NCI-H2227 (cell line): ENCODE data around the gene PFDN2.
A peak's percentile ranks its signal among the peaks of the same experiment; 100 is the strongest.

Experiments
- DNase-seq: peaks from one replicate; lab custom pipeline; 2025; ENCODE audit not compliant: unreplicated experiment; lab: John Stamatoyannopoulos, UW

The PFDN2 gene

DNA sequence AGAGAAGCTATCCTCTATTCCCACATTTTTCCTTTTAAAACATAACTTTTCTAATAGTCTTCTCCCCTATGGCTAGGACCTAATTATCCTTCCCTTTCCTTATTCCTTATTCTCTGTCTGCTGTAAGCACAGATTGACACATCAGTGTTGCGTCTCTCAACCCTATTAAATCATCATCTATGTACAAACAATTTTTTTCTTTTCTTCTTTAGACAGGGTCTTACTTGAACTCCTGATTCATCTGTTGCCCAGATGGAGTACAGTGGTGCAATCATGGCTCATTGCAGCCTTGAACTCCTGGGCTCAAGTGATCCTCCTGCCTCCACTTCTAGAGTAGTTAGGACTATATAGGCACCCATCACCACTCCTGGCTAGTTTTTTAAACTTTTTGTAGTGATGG is 11.4 kb downstream of the PFDN2 start:
- DNase-seq = no peak

DNA sequence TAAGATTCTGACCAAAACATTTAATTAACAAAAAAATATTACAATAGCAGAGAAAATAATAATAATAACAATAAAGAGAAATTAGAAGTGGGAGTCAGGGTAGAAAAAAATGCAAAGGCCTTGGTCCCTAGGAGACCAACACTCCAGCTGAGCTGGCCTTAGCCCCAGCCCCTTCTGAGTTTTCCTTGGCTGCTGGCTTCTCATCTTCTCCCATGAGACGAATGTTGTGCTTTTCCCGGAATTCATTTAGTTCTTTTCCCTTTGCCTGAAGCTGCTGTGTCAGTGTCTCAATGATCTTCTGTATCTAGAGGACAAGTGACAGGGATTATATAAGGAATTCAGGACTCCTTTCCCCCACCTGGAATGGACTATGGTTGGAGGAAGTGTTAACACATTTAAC is 17.3 kb downstream of the PFDN2 start:
- DNase-seq = no peak

DNA sequence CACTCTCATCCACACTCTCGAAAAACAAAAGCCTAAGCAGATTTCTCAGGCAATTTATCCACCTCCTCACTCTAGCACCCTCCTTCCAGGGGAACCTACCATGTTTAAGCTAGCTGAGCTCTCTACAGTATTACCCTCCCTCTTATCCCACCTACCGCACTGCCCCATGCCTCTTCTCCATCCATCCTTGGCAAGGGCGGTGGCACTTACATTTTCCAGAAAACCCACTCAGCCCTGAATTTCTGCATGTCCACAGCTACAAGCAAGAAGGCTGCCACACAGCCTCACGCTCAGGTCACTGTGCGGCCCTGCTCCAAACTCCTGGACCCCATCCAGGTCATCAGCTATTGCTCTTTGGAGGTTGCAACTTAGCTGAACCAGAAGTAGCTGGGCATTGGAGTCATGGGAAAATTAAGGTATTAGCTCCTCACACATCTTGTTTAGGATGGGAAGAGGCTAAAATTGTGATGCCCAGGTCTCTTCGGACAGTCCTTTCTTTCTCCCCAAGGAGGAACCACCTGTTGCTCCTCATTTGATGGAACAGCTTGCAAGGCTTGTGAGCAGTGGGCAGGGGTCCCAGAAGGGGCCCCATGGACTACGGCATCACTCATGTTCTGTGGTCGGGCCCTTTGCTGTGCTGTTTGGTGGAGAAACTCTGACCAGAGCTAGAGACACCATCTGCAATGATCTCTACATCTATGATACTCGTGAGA is 18.6 kb downstream of the PFDN2 start:
- no peak for DNase-seq

DNA sequence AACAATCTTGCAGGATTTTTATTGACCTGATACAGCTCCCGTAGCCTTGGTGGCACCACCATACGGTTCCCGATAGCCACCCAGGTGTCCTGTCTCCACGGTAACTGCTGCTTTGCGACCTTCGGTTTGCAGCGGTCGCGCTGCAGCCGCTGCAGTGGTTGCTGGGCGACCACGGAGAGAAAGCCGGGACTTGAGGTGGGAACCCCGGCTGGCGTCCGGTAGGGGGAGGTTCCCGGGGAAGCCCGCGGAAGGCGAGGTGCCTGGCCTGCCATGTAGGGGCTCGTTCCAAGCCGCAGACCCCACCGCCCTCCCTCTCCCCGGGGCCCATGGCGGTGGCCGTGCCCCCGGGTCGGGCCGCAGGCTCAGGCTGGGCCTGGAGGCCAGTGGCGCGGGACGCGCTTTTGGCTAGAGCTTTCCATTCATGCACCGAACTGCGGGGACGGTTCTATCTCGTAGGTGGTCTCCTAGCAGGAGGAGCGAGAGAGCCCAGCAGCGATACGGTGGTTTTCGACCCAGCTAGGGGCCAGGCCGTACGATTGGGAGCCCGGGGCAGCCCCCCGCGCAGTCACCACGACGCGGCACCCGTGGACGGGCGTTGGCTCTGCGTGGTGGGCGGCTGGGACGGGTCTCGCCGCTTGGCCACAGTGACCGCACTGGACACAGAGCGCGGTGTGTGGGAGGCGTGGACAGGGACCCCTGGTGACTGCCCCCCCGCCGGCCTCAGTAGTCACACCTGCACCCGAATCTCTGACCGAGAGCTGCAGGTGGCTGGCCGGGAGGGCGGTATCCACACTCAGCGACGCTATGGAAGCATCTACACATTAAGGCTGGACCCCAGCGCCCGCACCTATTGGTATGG is 19.4 kb downstream of the PFDN2 start, which contains the start of gene KLHDC9:
Gene KLHDC9 (plus strand): TSS at position 152 of the 859 bp plus-strand sequence. CDS start 175 bp downstream, at position 327.
- DNase-seq = peak; percentile 94

DNA sequence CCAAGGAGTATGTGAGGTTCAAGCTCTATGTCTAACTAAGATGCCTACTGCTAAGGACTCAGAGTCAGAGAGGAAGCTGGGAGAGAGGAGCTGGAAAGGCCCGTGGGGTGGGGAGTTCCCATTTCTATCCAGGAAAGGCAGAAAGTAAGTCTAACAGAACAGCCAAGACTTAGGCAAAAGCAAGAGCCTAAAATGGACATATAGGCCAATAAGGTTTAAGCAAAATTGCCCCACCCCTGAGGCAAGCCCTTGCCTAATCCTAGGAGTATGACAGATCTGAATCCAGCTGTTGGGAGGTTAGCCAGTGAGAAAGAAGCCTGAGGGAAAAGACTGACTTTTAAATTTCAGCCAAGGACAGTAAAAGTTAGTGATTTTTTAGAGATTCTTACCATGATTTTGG is 21.3 kb downstream of the PFDN2 start:
- DNase-seq = no peak

DNA sequence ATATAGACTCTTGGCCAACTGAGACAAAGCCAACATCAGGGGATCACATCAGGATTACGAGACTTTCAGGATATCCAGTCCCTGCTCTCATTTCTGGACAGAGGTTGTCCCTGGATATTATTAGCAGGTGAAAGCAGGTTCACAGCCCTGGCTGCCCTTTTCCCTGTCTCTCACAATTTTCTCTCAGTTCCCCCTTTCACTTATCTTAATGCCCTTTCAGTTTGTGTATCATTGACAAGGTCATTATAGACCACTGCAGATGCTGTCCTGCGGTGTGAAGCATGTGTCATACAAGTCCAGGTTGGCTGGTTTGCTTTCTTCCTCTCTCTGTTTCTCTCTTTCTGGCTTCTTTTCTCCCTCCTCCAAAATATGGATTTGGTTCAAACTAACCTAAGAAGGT is 21.8 kb downstream of the PFDN2 start:
- no peak for DNase-seq

DNA sequence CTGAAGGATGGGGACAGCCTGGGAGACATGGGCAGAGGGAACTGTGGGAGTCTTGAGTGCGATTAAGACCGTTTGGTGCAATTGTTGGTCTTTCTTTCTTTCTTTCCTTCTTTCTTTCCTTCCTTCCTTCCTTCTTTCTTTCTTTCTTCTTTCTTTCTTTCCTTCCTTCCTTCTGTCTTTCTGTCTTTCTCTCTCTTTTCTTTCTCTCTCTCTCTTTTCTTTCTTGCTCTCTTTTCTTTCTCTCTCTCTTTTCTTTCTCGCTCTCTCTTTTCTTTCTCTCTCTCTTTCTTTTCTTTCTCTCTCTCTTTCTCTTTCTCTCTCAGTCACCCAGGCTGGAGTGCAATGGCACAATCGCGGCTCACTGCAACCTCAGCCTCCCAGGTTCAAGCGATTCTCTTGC is 22.6 kb downstream of the PFDN2 start:
- DNase-seq = no peak

DNA sequence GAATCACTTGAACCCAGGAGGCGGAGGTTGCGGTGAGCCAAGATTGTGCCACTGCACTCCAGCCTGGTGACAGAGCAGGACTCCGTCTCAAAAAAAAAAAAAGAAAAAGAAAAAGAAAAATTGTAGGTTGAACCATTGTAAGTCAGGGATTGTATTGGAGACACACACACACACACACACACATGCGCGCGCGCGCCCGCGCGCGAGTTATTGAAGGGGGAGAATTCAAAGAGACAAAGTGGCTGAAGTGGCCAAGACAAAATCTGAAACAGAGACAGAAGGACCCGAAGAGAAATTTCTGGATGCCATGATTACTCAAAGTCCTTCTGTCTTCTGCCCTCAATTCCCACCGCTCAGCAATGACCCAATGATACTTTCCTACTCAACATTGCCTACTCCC is 23.4 kb downstream of the PFDN2 start:
- no peak for DNase-seq

DNA sequence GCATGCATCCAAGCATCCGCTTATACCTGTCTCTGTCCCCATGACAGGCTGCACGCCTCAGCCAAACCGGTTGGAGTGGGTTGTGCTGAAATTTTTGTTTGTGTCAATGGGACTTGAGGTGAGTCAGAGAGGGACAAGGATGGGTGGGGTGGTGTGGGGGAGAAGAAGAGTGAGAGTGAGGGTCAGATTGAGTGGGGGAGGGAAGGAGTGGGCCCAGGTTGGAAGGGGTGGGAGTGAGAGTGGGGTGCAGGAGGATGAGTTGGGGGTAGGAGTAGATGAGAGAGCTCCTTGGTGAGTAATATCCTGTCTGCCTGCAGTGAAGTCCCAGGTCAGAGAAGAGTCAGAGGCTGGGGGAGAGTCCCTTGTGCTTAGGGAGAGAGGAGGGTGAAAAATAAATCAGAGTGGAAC is 25.2 kb downstream of the PFDN2 start:
- no peak for DNase-seq

DNA sequence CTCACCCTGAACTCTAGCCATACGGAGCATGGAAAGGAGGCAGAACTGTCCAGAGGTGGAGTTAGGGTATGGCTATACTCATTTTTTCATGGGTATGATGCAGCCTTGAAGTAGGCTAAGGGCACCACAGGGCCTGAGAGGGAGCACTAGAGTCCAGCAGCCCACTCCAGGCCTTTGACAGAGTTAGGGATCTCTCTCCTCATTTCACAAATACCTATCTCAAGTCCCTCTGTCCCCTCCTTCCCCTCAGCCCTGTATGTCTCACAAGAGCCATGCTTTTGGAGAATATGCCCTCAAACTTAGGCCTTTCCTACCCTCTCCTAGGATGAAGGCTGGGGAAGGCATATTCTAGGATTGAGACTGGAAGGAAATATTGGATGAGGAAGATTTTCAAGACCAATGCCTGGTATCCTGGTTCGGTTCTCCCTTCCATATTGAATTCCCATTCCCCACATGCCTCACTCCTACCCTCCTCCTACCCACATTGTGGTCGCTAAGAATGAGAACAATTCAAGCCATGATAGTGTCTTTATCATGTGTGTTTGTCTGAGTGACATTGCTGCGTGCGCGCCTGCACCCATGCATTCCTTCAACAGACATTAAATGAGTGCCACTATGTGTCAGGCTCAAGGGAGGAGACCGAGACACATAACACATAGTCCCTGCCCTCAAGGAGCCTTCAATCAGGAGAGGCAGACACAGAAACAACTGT is 25.9 kb downstream of the PFDN2 start:
- no peak for DNase-seq

DNA sequence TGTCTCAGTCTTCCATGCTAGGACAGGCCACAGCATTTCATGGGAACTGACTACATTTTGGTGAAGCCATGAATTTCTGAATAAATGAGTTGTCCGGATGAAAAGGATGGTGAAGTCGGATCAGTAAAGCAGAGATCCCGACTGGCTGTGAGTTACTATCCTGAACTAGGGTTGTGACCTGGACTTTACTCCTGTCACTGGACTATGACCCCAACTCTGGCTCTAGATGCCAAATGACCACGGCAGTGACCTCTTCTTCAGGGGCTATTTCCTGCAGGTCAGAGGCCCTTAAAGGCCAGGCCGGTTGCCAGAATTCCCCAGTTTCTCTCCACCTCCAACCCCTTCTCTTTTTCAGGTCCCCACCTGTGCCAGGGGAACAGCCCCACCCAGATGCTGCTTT is 26.7 kb downstream of the PFDN2 start:
- no peak for DNase-seq

DNA sequence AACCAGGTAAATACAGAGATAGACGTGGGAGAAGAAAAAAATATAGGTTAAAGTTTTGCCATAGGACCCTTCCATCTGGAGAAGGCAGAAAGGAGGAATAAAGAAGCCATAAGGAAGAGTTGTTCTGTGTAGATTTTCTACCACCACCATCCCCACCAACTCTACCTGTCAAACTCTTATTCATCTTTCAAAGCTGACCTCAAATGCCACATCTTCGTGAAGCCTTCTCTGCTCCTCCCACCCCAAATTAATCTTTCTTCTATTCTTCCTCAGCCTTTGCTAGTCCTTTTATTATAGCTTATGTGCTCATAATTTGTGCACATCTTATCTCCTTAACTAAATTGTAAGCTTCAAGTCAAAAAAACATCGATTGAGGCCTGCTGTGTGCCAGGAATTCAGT is 27.2 kb downstream of the PFDN2 start:
- DNase-seq = no peak

DNA sequence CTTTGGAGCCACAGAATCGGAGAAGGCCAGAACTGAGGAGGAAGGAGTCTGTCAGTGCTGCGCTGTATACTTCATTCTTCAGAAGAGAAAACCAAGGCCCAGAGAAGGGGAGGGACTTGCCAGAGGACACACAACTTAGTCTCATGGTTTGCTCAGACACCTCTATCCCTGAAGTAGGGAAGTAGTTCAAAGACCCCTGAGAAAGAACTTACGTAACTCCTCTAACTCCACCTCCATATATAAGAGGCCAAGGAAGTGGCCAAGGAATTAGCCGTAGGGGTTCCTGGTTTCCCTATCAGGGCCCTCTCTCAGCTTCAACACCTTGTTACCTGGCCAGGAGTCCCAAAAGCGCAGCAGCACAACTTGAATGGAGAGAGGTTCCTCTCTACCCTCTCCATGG is 27.9 kb downstream of the PFDN2 start:
- DNase-seq = no peak

DNA sequence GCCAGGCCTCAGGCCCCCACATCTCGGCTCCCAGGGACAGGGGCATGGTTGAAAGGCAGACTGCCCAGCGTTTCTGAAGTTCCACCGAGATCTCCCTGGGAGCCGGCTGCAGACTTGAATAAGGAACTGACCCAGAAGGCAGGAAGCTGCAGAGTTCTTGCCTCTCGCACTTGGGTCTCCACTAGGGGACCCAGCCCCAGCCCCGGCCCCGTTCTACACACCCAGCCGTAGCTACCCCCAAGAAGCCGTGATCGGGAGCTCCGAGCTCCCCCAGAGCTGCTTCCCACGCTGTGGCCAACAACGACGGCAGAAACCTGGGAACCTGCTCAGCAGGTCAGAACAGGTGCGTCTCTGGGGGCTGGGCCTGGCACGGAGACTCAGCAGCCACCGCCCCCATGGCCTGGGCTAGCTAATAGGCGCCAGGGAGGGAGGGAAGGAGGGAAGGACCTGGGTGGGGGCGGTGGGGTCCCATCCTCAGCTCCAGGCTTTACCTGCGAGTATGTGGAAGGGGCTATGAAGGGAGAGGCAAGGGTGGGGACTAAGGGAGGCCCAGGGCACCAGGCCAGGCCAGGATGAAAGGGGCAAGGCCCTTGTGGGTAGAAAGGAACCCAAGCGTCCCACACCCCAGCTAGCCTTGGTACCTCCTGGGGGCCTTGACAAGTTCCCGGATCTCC is 28.4 kb downstream of the PFDN2 start, which contains the start of gene NECTIN4:
Gene NECTIN4 (minus strand): TSS at position 308 of the 674 bp plus-strand sequence. CDS start 262 bp downstream, at position 46.
- DNase-seq = no peak

DNA sequence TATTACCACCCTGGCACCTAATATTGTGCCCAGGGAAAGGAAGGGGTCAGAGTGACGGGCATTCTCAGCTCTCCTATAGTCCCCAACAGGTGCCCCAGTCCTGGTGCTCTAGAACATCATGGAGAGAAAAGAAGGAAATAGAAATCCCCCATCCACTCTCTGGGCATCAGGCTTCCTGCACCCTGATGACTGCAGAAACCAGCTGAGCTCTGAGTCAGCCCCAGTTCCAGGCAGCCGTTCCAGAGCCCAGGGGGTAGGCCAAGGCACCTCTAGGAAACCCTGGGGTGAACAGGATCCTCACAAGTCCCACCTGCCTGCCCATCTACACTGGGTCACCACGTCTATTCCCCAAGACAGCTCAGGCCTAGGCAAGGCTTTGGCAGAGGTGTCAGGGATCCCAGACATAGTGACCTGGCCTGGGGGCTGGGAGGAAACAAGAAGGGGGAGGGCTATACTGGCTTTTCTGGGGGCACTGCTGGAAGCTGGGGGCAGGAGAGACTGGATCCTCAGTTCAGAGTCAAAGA is 29.2 kb downstream of the PFDN2 start:
- DNase-seq = no peak

DNA sequence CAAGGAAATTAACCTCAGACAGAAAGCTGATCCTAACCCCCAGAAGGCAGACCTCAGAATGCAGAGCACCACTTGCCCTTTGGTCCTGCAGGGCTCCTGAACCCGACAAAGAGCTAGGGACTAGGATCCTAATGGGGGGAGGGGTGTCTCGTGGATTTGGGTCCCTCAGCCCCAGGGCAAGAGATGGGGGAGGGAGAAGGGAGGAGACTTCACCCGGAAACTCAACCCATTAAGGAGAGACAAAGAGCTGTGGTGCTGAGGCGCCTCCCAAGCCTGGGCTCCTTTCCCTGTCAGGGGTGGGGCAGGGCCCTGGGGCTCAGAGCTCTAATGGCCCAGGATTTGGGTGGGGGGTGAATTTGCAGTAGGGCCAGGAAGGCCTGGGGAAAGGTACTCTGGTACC is 31.4 kb downstream of the PFDN2 start:
- DNase-seq = no peak

DNA sequence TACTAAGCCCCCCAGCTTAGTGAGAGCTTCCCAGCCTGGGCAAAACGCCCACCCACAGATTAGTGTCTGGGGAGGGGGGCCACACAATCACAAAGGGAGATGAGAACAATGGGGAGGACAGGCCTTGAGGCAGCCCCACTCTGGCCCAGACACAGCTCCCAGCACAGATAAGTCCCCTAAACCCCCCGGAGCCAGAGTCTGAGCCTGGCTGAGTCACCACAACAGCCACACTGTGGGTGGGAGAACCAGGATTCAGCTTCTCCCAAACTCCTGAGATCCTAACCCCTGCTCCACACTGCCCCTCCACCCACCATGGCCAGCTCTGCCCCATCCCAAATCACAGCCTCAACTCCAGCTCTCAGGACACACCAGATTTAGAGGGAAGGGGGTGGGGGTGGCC is 32.7 kb downstream of the PFDN2 start:
- DNase-seq = no peak

DNA sequence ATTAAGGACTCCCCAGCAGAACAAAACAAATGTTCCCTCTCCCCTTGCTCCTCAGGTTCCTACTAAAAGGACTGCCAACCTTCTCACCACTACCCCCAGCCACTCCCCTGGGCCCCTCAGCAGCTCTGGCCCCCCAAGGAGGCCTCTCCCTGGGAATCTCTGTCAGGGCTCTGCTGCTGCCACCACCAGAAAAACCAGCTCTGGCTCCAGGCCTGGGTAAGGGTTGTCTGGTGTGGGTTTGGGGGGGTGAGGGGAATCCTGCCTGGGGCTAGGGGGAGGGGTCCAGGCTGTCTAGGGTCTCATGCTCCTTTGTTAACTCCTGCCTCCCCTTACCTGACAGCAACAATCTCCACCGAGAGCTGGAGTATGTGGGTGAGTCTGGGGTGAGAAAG is 33.2 kb downstream of the PFDN2 start:
- DNase-seq = no peak

DNA sequence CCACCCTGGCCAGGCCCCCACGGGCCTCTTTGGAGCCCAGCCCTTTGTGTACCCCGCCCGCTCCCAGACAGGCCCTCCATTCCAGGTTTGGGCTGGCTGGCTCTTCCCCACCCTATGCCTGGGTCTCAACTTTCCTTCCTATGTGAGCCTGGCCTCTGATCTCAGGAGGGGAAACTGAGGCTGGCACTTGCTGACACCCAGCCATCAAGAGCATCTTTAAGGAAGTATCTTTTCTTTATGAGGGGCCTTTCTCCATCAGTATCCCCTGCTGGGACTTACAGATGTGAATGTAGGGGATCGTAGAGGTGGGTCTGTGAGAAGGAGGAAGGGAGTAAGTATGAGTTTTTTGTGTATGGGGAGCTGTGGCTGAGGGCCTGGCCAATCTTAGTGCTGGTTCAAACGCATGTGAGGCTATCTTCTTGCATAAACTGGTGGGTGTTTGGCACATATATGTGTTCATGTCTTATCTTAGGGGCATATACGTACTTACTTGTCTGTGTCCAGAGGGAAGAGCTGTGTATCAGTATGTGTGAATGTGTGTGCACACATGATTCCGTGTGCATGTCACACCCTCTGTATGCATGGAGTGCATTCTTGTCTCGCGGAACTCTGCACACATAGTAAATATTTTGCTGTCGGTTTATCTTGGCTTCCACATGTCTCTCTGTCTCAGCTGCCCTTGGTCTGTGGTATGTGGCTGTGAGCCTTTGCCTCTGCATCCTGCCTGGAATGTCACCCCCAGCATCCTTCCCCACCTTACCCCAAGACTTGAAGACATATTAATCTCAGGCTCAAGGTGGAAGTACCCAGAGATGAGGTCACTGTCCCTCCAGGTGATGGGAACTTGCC is 33.9 kb downstream of the PFDN2 start:
- DNase-seq = no peak
